Astrocyte (in vitro differentiated cells and primary cell): ENCODE data around the gene OSBP2. TPM values are rescaled to one million over a fixed set of nuclear protein-coding genes. Genes with fewer than 3 reads are reported as not detected.

Experiments used
- DNase-seq: peaks from one replicate; pipeline ENCODE4 v3.0.0-alpha.2; 2010; ENCODE audit warnings: low read depth
- FAIRE-seq: peaks from 2 replicates; lab custom pipeline; 2011; peaks lifted over from hg19 to GRCh38; lab: Jason Lieb, UNC
- H2AFZ ChIP-seq: 2 replicates; pipeline ENCODE4 v1.6.0; 2012; ENCODE audit warnings: low read depth, low read length, inconsistent platforms
- H3K27ac ChIP-seq: 2 replicates; pipeline ENCODE4 v1.5.1; 2011; ENCODE audit warnings: low read depth, low read length, inconsistent platforms
- H3K27me3 ChIP-seq: 2 replicates; pipeline ENCODE4 v1.6.0; 2011; ENCODE audit warnings: low read length, inconsistent platforms; ENCODE audit not compliant: insufficient read depth
- H3K36me3 ChIP-seq: 2 replicates; pipeline ENCODE4 v1.5.1; 2011; ENCODE audit warnings: low read length, inconsistent platforms; ENCODE audit not compliant: insufficient read depth
- H3K4me1 ChIP-seq: 2 replicates; pipeline ENCODE4 v1.5.1; 2011; ENCODE audit warnings: low read length, inconsistent platforms; ENCODE audit not compliant: insufficient read depth
- H3K4me2 ChIP-seq: 2 replicates; pipeline ENCODE4 v1.6.0; 2012; ENCODE audit warnings: low read length, inconsistent platforms
- H3K4me3 ChIP-seq: 2 replicates; pipeline ENCODE4 v1.5.1; 2011; ENCODE audit warnings: low read depth, mild to moderate bottlenecking, low read length, inconsistent platforms; ENCODE audit not compliant: insufficient read depth
- H3K79me2 ChIP-seq: 2 replicates; pipeline ENCODE4 v1.6.0; 2012; ENCODE audit warnings: mild to moderate bottlenecking, low read length, inconsistent platforms; ENCODE audit not compliant: insufficient read depth
- H3K9ac ChIP-seq: 2 replicates; pipeline ENCODE4 v1.6.0; 2012; ENCODE audit warnings: mild to moderate bottlenecking, low read length, inconsistent platforms
- H3K9me3 ChIP-seq: 2 replicates; pipeline ENCODE4 v1.5.1; 2012; ENCODE audit warnings: low read depth, mild to moderate bottlenecking, low read length, inconsistent platforms; ENCODE audit not compliant: insufficient read depth
- H4K20me1 ChIP-seq: 2 replicates; pipeline ENCODE4 v1.6.0; 2012; ENCODE audit warnings: low read length, inconsistent platforms; ENCODE audit not compliant: insufficient read depth
- H3K27ac Mint-ChIP-seq: one replicate; pipeline ENCODE4 v1.8.0; 2021; ENCODE audit warnings: mild to moderate bottlenecking, mixed read lengths; ENCODE audit not compliant: unreplicated experiment
- H3K27me3 Mint-ChIP-seq: one replicate; pipeline ENCODE4 v1.8.0; 2021; ENCODE audit warnings: low read depth, mixed read lengths; ENCODE audit not compliant: unreplicated experiment
- H3K36me3 Mint-ChIP-seq: one replicate; pipeline ENCODE4 v1.8.0; 2021; ENCODE audit warnings: low read depth, mixed read lengths; ENCODE audit not compliant: unreplicated experiment
- H3K4me1 Mint-ChIP-seq: one replicate; pipeline ENCODE4 v1.8.0; 2021; ENCODE audit warnings: low read depth, mixed read lengths; ENCODE audit not compliant: unreplicated experiment
- H3K4me3 Mint-ChIP-seq: one replicate; pipeline ENCODE4 v1.8.0; 2021; ENCODE audit warnings: mild to moderate bottlenecking, moderate library complexity, mixed read lengths; ENCODE audit not compliant: unreplicated experiment
- H3K9me3 Mint-ChIP-seq: one replicate; pipeline ENCODE4 v1.8.0; 2021; ENCODE audit warnings: mild to moderate bottlenecking, mixed read lengths; ENCODE audit not compliant: unreplicated experiment
- EZH2 ChIP-seq: IDR thresholded peaks from 2 replicates; pipeline ENCODE4 v1.6.1; 2012; ENCODE audit warnings: mild to moderate bottlenecking, low read length, inconsistent platforms; ENCODE audit not compliant: insufficient read depth
- total RNA-seq: library from RNA; stranded (reverse); gene quantifications from 2 replicates; pipeline ENCODE4 v1.2.1, GENCODE V29; 2021
- TF ChIP-seq, protein P1 (sequence below): IDR thresholded peaks from 2 replicates; pipeline ENCODE4 v1.5.1; 2011; ENCODE audit warnings: low read depth, mild to moderate bottlenecking, inconsistent platforms, low read length, moderate library complexity; ENCODE audit not compliant: insufficient read depth

OSBP2 gene
- total RNA-seq, 1 donor from 2014 or later, result 0.48 TPM

- no peaks in the 10 kb centered on the region for H3K4me1 ChIP-seq
- H4K20me1 ChIP-seq, result no peaks in the 10 kb centered on the region
- Mint-ChIP-seq H3K27ac (no peak overlapping the region), H3K27me3 (peaks cover 1% of the 10 kb centered on the region), H3K9me3 (no peaks in the 10 kb centered on the region), H3K4me1 (peaks cover 12% of the 10 kb centered on the region), H3K36me3 (peaks cover 8% of the 10 kb centered on the region), H3K4me3 (no peak overlapping the region)
- H2AFZ ChIP-seq, result no peak overlapping the region
- H3K27ac ChIP-seq, result no peak overlapping the region
- DNase-seq (no peak), FAIRE-seq (no peak)
- no peak overlapping the region for H3K4me3 ChIP-seq
- H3K27me3 ChIP-seq, result no peaks in the 10 kb centered on the region
- H3K79me2 ChIP-seq, result no peaks in the 10 kb centered on the region
- H3K9ac ChIP-seq, result no peak overlapping the region
- no peaks in the 10 kb centered on the region for H3K36me3 ChIP-seq
- H3K9me3 ChIP-seq, result no peaks in the 10 kb centered on the region
- TF ChIP-seq EZH2, result no peak
- TF ChIP-seq, protein P1, sequence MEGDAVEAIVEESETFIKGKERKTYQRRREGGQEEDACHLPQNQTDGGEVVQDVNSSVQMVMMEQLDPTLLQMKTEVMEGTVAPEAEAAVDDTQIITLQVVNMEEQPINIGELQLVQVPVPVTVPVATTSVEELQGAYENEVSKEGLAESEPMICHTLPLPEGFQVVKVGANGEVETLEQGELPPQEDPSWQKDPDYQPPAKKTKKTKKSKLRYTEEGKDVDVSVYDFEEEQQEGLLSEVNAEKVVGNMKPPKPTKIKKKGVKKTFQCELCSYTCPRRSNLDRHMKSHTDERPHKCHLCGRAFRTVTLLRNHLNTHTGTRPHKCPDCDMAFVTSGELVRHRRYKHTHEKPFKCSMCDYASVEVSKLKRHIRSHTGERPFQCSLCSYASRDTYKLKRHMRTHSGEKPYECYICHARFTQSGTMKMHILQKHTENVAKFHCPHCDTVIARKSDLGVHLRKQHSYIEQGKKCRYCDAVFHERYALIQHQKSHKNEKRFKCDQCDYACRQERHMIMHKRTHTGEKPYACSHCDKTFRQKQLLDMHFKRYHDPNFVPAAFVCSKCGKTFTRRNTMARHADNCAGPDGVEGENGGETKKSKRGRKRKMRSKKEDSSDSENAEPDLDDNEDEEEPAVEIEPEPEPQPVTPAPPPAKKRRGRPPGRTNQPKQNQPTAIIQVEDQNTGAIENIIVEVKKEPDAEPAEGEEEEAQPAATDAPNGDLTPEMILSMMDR, result no peak
- no peak overlapping the region for H3K4me2 ChIP-seq
Observed at GRCh38 chr22:30891781-30892180, 197.1 kb downstream of the OSBP2 start.

GRCh38 chr22:30892286-30892685, 197.6 kb downstream of the OSBP2 start:
- peaks cover 1% of the 10 kb centered on the region for H3K27me3 Mint-ChIP-seq

GRCh38 chr22:30892731-30893221, 198.1 kb downstream of the OSBP2 start:
- H3K27me3 ChIP-seq, result no peaks in the 10 kb centered on the region
- no peak for FAIRE-seq
- H3K4me3 Mint-ChIP-seq, result no peak overlapping the region

More at GRCh38 chr22:30892286-30892685, 197.6 kb downstream of the OSBP2 start:
- Mint-ChIP-seq H3K27ac (no peak overlapping the region), H3K36me3 (peaks cover 11% of the 10 kb centered on the region), H3K4me1 (peaks cover 12% of the 10 kb centered on the region), H3K9me3 (no peaks in the 10 kb centered on the region), H3K4me3 (no peak overlapping the region)
- H3K4me3 ChIP-seq, result no peak overlapping the region
- H3K27ac ChIP-seq, result no peak overlapping the region
- no peak for DNase-seq
- H3K27me3 ChIP-seq, result no peaks in the 10 kb centered on the region
- TF ChIP-seq, protein P1, result no peak
- no peaks in the 10 kb centered on the region for H3K36me3 ChIP-seq
- H3K4me1 ChIP-seq, result no peaks in the 10 kb centered on the region
- H4K20me1 ChIP-seq, result no peaks in the 10 kb centered on the region
- FAIRE-seq, result no peak
- no peak overlapping the region for H2AFZ ChIP-seq
- H3K4me2 ChIP-seq, result no peak overlapping the region
- H3K9me3 ChIP-seq, result no peaks in the 10 kb centered on the region
- H3K9ac ChIP-seq, result no peak overlapping the region
- H3K79me2 ChIP-seq, result no peaks in the 10 kb centered on the region

More at GRCh38 chr22:30892731-30893221, 198.1 kb downstream of the OSBP2 start:
- Histone ChIP-seq H3K9me3 (no peaks in the 10 kb centered on the region), H3K36me3 (no peaks in the 10 kb centered on the region), H3K79me2 (no peaks in the 10 kb centered on the region), H3K4me1 (no peaks in the 10 kb centered on the region), H2AFZ (no peak overlapping the region), H3K9ac (no peak overlapping the region), H3K4me3 (no peak overlapping the region), H3K27ac (no peak overlapping the region), H3K4me2 (no peak overlapping the region), H4K20me1 (no peaks in the 10 kb centered on the region)
- TF ChIP-seq EZH2, result no peak
- TF ChIP-seq, protein P1, result no peak
- DNase-seq, result no peak
- peaks cover 1% of the 10 kb centered on the region for H3K27me3 Mint-ChIP-seq
- H3K9me3 Mint-ChIP-seq, result no peaks in the 10 kb centered on the region
- H3K36me3 Mint-ChIP-seq, result peaks cover 12% of the 10 kb centered on the region
- peaks cover 12% of the 10 kb centered on the region for H3K4me1 Mint-ChIP-seq
- no peak overlapping the region for H3K27ac Mint-ChIP-seq
